Measurements from ENCODE around the gene PTPRN2. TPM values are rescaled to one million over a fixed set of nuclear protein-coding genes. Genes with fewer than 3 reads are reported as not detected.
"Not testable (repeated sequence)": the region's sequence is repeated elsewhere in the genome, so short reads cannot be mapped to it uniquely, and the experiment has no call there.

Gene PTPRN2
- total RNA-seq, 1 donor from 2014 or later = 0.41 TPM

- peaks cover 4% of the 10 kb centered on the region for H3K4me1 Mint-ChIP-seq (ENCODE audit: low read depth)
- DNase-seq (ENCODE audit: low spot score) = no peak
Observed at GRCh38 chr7:157597562-157597961, 990.1 kb downstream of the PTPRN2 start.

GRCh38 chr7:157596881-157597280 is 990.7 kb downstream of the PTPRN2 start:
- H3K27me3 Mint-ChIP-seq (ENCODE audit: insufficient read depth) = peaks cover 5% of the 10 kb centered on the region
- H3K36me3 Mint-ChIP-seq (ENCODE audit: low read depth) = no peaks in the 10 kb centered on the region
- H3K4me3 Mint-ChIP-seq = no peak overlapping the region
- H3K27ac Mint-ChIP-seq = no peak overlapping the region
- H3K4me1 Mint-ChIP-seq (ENCODE audit: low read depth) = peaks cover 4% of the 10 kb centered on the region
- H3K9me3 Mint-ChIP-seq = no peaks in the 10 kb centered on the region
- intact Hi-C loops (cut with micrococcal nuclease) = no loop called here
- DNase-seq (ENCODE audit: low spot score) = no peak

More at GRCh38 chr7:157597562-157597961, 990.1 kb downstream of the PTPRN2 start:
- H3K9me3 Mint-ChIP-seq = no peaks in the 10 kb centered on the region
- H3K36me3 Mint-ChIP-seq (ENCODE audit: low read depth) = no peaks in the 10 kb centered on the region
- H3K27me3 Mint-ChIP-seq (ENCODE audit: insufficient read depth) = peaks cover 5% of the 10 kb centered on the region
- intact Hi-C loops (cut with micrococcal nuclease) = no loop called here
- H3K27ac Mint-ChIP-seq = no peak overlapping the region
- H3K4me3 Mint-ChIP-seq = no peak overlapping the region

- Mint-ChIP-seq H3K27me3 (ENCODE audit: insufficient read depth) (peaks cover 5% of the 10 kb centered on the region), H3K27ac (no peak overlapping the region), H3K4me3 (no peak overlapping the region), H3K4me1 (ENCODE audit: low read depth) (peaks cover 4% of the 10 kb centered on the region), H3K9me3 (no peaks in the 10 kb centered on the region), H3K36me3 (ENCODE audit: low read depth) (no peaks in the 10 kb centered on the region)
- intact Hi-C loops (cut with micrococcal nuclease) = no loop called here
- DNase-seq (ENCODE audit: low spot score) = no peak
Observed at GRCh38 chr7:157596471-157596870, 991.2 kb downstream of the PTPRN2 start.

- Mint-ChIP-seq H3K27ac (no peak overlapping the region), H3K4me1 (ENCODE audit: low read depth) (peaks cover 4% of the 10 kb centered on the region), H3K27me3 (ENCODE audit: insufficient read depth) (peaks cover 5% of the 10 kb centered on the region), H3K36me3 (ENCODE audit: low read depth) (no peaks in the 10 kb centered on the region), H3K4me3 (no peak overlapping the region), H3K9me3 (no peaks in the 10 kb centered on the region)
- intact Hi-C loops (cut with micrococcal nuclease) = no loop called here
- no peak for DNase-seq (ENCODE audit: low spot score)
Observed at GRCh38 chr7:157596026-157596425, 991.6 kb downstream of the PTPRN2 start.

- peaks cover 4% of the 10 kb centered on the region for H3K4me1 Mint-ChIP-seq (ENCODE audit: low read depth)
- peaks cover 5% of the 10 kb centered on the region for H3K27me3 Mint-ChIP-seq (ENCODE audit: insufficient read depth)
- H3K36me3 Mint-ChIP-seq (ENCODE audit: low read depth) = no peaks in the 10 kb centered on the region
- H3K9me3 Mint-ChIP-seq = no peaks in the 10 kb centered on the region
- no peak overlapping the region for H3K27ac Mint-ChIP-seq
- intact Hi-C loops (cut with micrococcal nuclease) = no loop called here
- H3K4me3 Mint-ChIP-seq = no peak overlapping the region
- DNase-seq (ENCODE audit: low spot score) = no peak
Observed at GRCh38 chr7:157595086-157595855, 992.4 kb downstream of the PTPRN2 start.

- H3K36me3 Mint-ChIP-seq (ENCODE audit: low read depth) = no peaks in the 10 kb centered on the region
- H3K4me1 Mint-ChIP-seq (ENCODE audit: low read depth) = peaks cover 4% of the 10 kb centered on the region
- no peaks in the 10 kb centered on the region for H3K9me3 Mint-ChIP-seq
- intact Hi-C loops (cut with micrococcal nuclease) = no loop called here
- H3K4me3 Mint-ChIP-seq = no peak overlapping the region
- no peak overlapping the region for H3K27ac Mint-ChIP-seq
- no peak for DNase-seq (ENCODE audit: low spot score)
- peaks cover 5% of the 10 kb centered on the region for H3K27me3 Mint-ChIP-seq (ENCODE audit: insufficient read depth)
Observed at GRCh38 chr7:157594306-157594705, 993.3 kb downstream of the PTPRN2 start.

GRCh38 chr7:157593541-157593940 is 994.1 kb downstream of the PTPRN2 start:
- peaks cover 9% of the 10 kb centered on the region for H3K27me3 Mint-ChIP-seq (ENCODE audit: insufficient read depth)
- DNase-seq (ENCODE audit: low spot score) = no peak
- peaks cover 4% of the 10 kb centered on the region for H3K4me1 Mint-ChIP-seq (ENCODE audit: low read depth)
- no peaks in the 10 kb centered on the region for H3K36me3 Mint-ChIP-seq (ENCODE audit: low read depth)
- intact Hi-C loops (cut with micrococcal nuclease) = no loop called here
- H3K27ac Mint-ChIP-seq = no peak overlapping the region
- H3K9me3 Mint-ChIP-seq = no peaks in the 10 kb centered on the region
- H3K4me3 Mint-ChIP-seq = no peak overlapping the region

- H3K27ac Mint-ChIP-seq; H3K36me3 Mint-ChIP-seq (ENCODE audit: low read depth); DNase-seq (ENCODE audit: low spot score); intact Hi-C loops (cut with micrococcal nuclease); H3K4me1 Mint-ChIP-seq (ENCODE audit: low read depth); H3K9me3 Mint-ChIP-seq; H3K4me3 Mint-ChIP-seq; H3K27me3 Mint-ChIP-seq (ENCODE audit: insufficient read depth): not testable (repeated sequence)
Observed at GRCh38 chr7:157592636-157593320, 994.8 kb downstream of the PTPRN2 start.

GRCh38 chr7:157590526-157590925 is 997.1 kb downstream of the PTPRN2 start:
- Mint-ChIP-seq H3K4me3 (no peak overlapping the region), H3K27me3 (ENCODE audit: insufficient read depth) (peaks cover 11% of the 10 kb centered on the region), H3K27ac (no peak overlapping the region), H3K4me1 (ENCODE audit: low read depth) (peaks cover 3% of the 10 kb centered on the region), H3K9me3 (no peaks in the 10 kb centered on the region), H3K36me3 (ENCODE audit: low read depth) (no peaks in the 10 kb centered on the region)
- no peak for DNase-seq (ENCODE audit: low spot score)
- intact Hi-C loops (cut with micrococcal nuclease) = no loop called here

GRCh38 chr7:157589680-157590079 is 997.9 kb downstream of the PTPRN2 start:
- no peak for DNase-seq (ENCODE audit: low spot score)
- peaks cover 14% of the 10 kb centered on the region for H3K27me3 Mint-ChIP-seq (ENCODE audit: insufficient read depth)
- intact Hi-C loops (cut with micrococcal nuclease) = no loop called here
- H3K36me3 Mint-ChIP-seq (ENCODE audit: low read depth) = no peaks in the 10 kb centered on the region
- no peak overlapping the region for H3K4me3 Mint-ChIP-seq
- peaks cover 6% of the 10 kb centered on the region for H3K4me1 Mint-ChIP-seq (ENCODE audit: low read depth)
- no peak overlapping the region for H3K27ac Mint-ChIP-seq
- H3K9me3 Mint-ChIP-seq = no peaks in the 10 kb centered on the region

GRCh38 chr7:157587805-157588560 is 999.6 kb downstream of the PTPRN2 start:
- no peak for DNase-seq (ENCODE audit: low spot score)
- Mint-ChIP-seq H3K4me3 (no peak overlapping the region), H3K27me3 (ENCODE audit: insufficient read depth) (peaks cover 25% of the 10 kb centered on the region), H3K27ac (no peak overlapping the region), H3K9me3 (no peaks in the 10 kb centered on the region), H3K4me1 (ENCODE audit: low read depth) (peaks cover 6% of the 10 kb centered on the region), H3K36me3 (ENCODE audit: low read depth) (no peaks in the 10 kb centered on the region)
- intact Hi-C loops (cut with micrococcal nuclease) = no loop called here

GRCh38 chr7:157587051-157587804 is 1000.4 kb downstream of the PTPRN2 start:
- H3K36me3 Mint-ChIP-seq (ENCODE audit: low read depth) = no peaks in the 10 kb centered on the region
- DNase-seq (ENCODE audit: low spot score) = no peak
- intact Hi-C loops (cut with micrococcal nuclease) = no loop called here
- no peak overlapping the region for H3K27ac Mint-ChIP-seq
- H3K4me3 Mint-ChIP-seq = no peak overlapping the region
- peaks cover 27% of the 10 kb centered on the region for H3K27me3 Mint-ChIP-seq (ENCODE audit: insufficient read depth)
- no peaks in the 10 kb centered on the region for H3K9me3 Mint-ChIP-seq
- H3K4me1 Mint-ChIP-seq (ENCODE audit: low read depth) = peaks cover 6% of the 10 kb centered on the region

All from activated T-helper 1 cell treated with anti-CD3 and anti-CD28 coated beads, Interleukin-12 subunit alpha, Interleukin-12 subunit beta, Interleukin-2, Interleukin-4 antibody, amounts not matched to agents 30 ng/mL and 10 ng/mL and 1 ng/mL, durations not matched to agents 14 hours and 24 hours and 36 hours (primary cell).